HepG2 (cell line): ENCODE data around the gene TICAM2. TPM values are rescaled to one million over a fixed set of nuclear protein-coding genes. Genes with fewer than 3 reads are reported as not detected.

Experiments used
- AHDC1 ChIP-seq: sonication (generic); formaldehyde crosslinking; IDR thresholded peaks from 2 replicates; pipeline ENCODE4 v1.5.1; 2020; ENCODE audit warnings: mild to moderate bottlenecking, missing genetic modification reagents, borderline replicate concordance
- HHEX ChIP-seq: IDR thresholded peaks from 2 replicates; pipeline ENCODE4 v1.6.1; 2016; ENCODE audit warnings: control low read depth
- KAT7 ChIP-seq: IDR thresholded peaks from 2 replicates; pipeline ENCODE4 v1.6.1; 2018; ENCODE audit warnings: borderline replicate concordance, missing compliant biosample characterization
- NR0B2 ChIP-seq: sonication (generic); formaldehyde crosslinking; IDR thresholded peaks from 2 replicates; pipeline ENCODE4 v1.4.0; 2020; ENCODE audit warnings: mild to moderate bottlenecking, missing genetic modification reagents
- NR2C2 ChIP-seq: sonication (generic); formaldehyde crosslinking; IDR thresholded peaks from 2 replicates; pipeline ENCODE4 v1.4.0; 2020; ENCODE audit warnings: missing genetic modification reagents, mild to moderate bottlenecking, moderate library complexity, borderline replicate concordance
- PAWR ChIP-seq: sonication (generic); formaldehyde crosslinking; IDR thresholded peaks from 2 replicates; pipeline ENCODE4 v1.4.0; 2020; ENCODE audit warnings: missing genetic modification reagents, mild to moderate bottlenecking, borderline replicate concordance
- PBX2 ChIP-seq: IDR thresholded peaks from 2 replicates; pipeline ENCODE4 v1.6.1; 2016; ENCODE audit warnings: control low read depth
- RFXANK ChIP-seq: IDR thresholded peaks from 2 replicates; pipeline ENCODE4 v1.6.1; 2016
- SYNCRIP ChIP-seq: fragments of 200-400 bp; formaldehyde crosslinking; IDR thresholded peaks from 2 replicates; pipeline ENCODE4 v1.6.1; 2018; ENCODE audit warnings: mild to moderate bottlenecking, low read depth, low read length; ENCODE audit not compliant: insufficient read depth
- TAF1 ChIP-seq: sonication (generic); formaldehyde crosslinking; IDR thresholded peaks from 2 replicates; pipeline ENCODE4 v1.4.0; 2020; ENCODE audit warnings: missing genetic modification reagents
- ZBTB10 ChIP-seq: sonication (generic); formaldehyde crosslinking; IDR thresholded peaks from 2 replicates; pipeline ENCODE4 v1.4.0; 2020; ENCODE audit warnings: missing genetic modification reagents, borderline replicate concordance
- ZFY ChIP-seq: sonication (generic); formaldehyde crosslinking; IDR thresholded peaks from 2 replicates; pipeline ENCODE4 v1.4.0; 2020; ENCODE audit warnings: missing genetic modification reagents
- ZNF234 ChIP-seq: sonication (generic); formaldehyde crosslinking; conservative IDR thresholded peaks from 2 replicates; pipeline ENCODE4 v1.5.1; 2020; ENCODE audit warnings: mild to moderate bottlenecking, missing genetic modification reagents
- ZNF274 ChIP-seq: sonication (generic); formaldehyde crosslinking; IDR thresholded peaks from 2 replicates; pipeline ENCODE4 v1.5.1; 2020; ENCODE audit warnings: mild to moderate bottlenecking, missing genetic modification reagents
- ZNF33A ChIP-seq: sonication (generic); formaldehyde crosslinking; IDR thresholded peaks from 2 replicates; pipeline ENCODE4 v1.5.1; 2020; ENCODE audit warnings: missing genetic modification reagents, mild to moderate bottlenecking, moderate library complexity, borderline replicate concordance
- ZNF543 ChIP-seq: sonication (generic); formaldehyde crosslinking; IDR thresholded peaks from 2 replicates; pipeline ENCODE4 v1.4.0; 2020; ENCODE audit warnings: mild to moderate bottlenecking, missing genetic modification reagents
- ZNF670 ChIP-seq: sonication (generic); formaldehyde crosslinking; IDR thresholded peaks from 2 replicates; pipeline ENCODE4 v1.8.0; 2022; ENCODE audit warnings: mild to moderate bottlenecking, missing genetic modification reagents, borderline replicate concordance
- ZNF841 ChIP-seq: sonication (generic); formaldehyde crosslinking; IDR thresholded peaks from 2 replicates; pipeline ENCODE4 v1.8.1; 2023; ENCODE audit warnings: missing genetic modification reagents, borderline replicate concordance
- ZSCAN21 ChIP-seq: sonication (generic); formaldehyde crosslinking; IDR thresholded peaks from 2 replicates; pipeline ENCODE4 v1.8.0; 2022; ENCODE audit warnings: mild to moderate bottlenecking, missing genetic modification reagents, moderate library complexity, borderline replicate concordance
- polyA plus RNA-seq, 8 experiments: library from polyadenylated mRNA; depleted of rRNA in 3 of 8; stranded (reverse) in 7 of 8; unstranded in 1 of 8; fragments of >200 nt; fragmentation: Illumina TruSeq in 4 of 8; extraction: Trizol in 4 of 8; gene quantifications; 2 replicates each; pipeline versions ENCODE4 v1.2.1 to v1.2.3, GENCODE V29; 2011 to 2016; ENCODE audit warnings: low read depth in 4 of 8, missing spikeins in 1 of 8, mixed read lengths in 1 of 8; ENCODE audit not compliant: insufficient read depth in 1 of 8
- total RNA-seq, 5 experiments: library from RNA; depleted of rRNA; stranded (reverse); fragments of >200 nt; fragmentation: Illumina TruSeq; extraction: Trizol; gene quantifications; 2 replicates each; pipeline ENCODE4 v1.2.3, GENCODE V29; 2016; ENCODE audit warnings: low read depth in 1 of 5

The TICAM2 gene
- total and polyA plus RNA-seq, 2 of the 13 experiments (the other 11 are each of a cell fraction or from before 2014, with no cell fraction given) = 0.04 TPM; not detected in 1

- TF ChIP-seq ZNF33A (CRISPR knock-in tag) (no peak), PBX2 (CRISPR knock-in tag) (no peak), ZNF841 (no peak), NR2C2 (peak; percentile 99), ZNF274 (CRISPR knock-in tag) (peak; percentile 65), ZFY (CRISPR knock-in tag) (peak; percentile 98), RFXANK (CRISPR knock-in tag) (0 out of 2 replicates have a peak, but pooled peaks have one; percentile 35), ZBTB10 (CRISPR knock-in tag) (no peak), TAF1 (CRISPR knock-in tag) (peak; percentile 73), ZSCAN21 (CRISPR knock-in tag) (peak; percentile 59; the same call in 1 of the 2 replicates), AHDC1 (peak; percentile 82), SYNCRIP (no peak), HHEX (no peak), ZNF234 (CRISPR knock-in tag) (no peak), ZNF543 (CRISPR knock-in tag) (peak; percentile 54; the same call in 1 of the 2 replicates), NR0B2 (peak; percentile 73; the same call in 1 of the 2 replicates), ZNF670 (CRISPR knock-in tag) (peak; percentile 85; the same call in 1 of the 2 replicates), PAWR (CRISPR knock-in tag) (no peak), KAT7 (CRISPR knock-in tag) (peak; percentile 88)
These were observed 23.5 kb upstream of the TICAM2 start, which contains the start of gene TMED7 (continued) for GRCh38 chr5:115625579-115626444.
